WERI-Rb-1 (cell line): ENCODE measurements around the gene EHF.

Experiments used
- DNase-seq: peaks from one replicate; pipeline ENCODE4 v3.0.0-alpha.2; 2020
- H3K27ac ChIP-seq: fragments of 250-450 bp; sonication (Bioruptor Pico); 2 replicates; pipeline ENCODE4 v1.5.1; 2020; ENCODE audit warnings: mild to moderate bottlenecking, moderate library complexity
- H3K27me3 ChIP-seq: fragments of 250-450 bp; sonication (Bioruptor Pico); 2 replicates; pipeline ENCODE4 v1.5.1; 2021; ENCODE audit warnings: mild to moderate bottlenecking, low read depth, moderate library complexity; ENCODE audit not compliant: insufficient read depth, severe bottlenecking
- H3K36me3 ChIP-seq: fragments of 250-450 bp; sonication (Bioruptor Pico); 2 replicates; pipeline ENCODE4 v1.5.1; 2020; ENCODE audit warnings: mild to moderate bottlenecking, moderate library complexity
- H3K4me3 ChIP-seq: 2 replicates; pipeline ENCODE4 v1.5.1; 2011; ENCODE audit warnings: low read depth, mild to moderate bottlenecking, control low read depth, low read length
- H3K9me3 ChIP-seq: fragments of 250-450 bp; sonication (Bioruptor Pico); 2 replicates; pipeline ENCODE4 v1.5.1; 2021; ENCODE audit warnings: mild to moderate bottlenecking, moderate library complexity; ENCODE audit not compliant: severe bottlenecking
- CTCF ChIP-seq: IDR thresholded peaks from 2 replicates; pipeline ENCODE4 v1.5.1; 2011; ENCODE audit warnings: low read depth, mild to moderate bottlenecking, control low read depth, inconsistent platforms, low read length

Gene EHF

DNA sequence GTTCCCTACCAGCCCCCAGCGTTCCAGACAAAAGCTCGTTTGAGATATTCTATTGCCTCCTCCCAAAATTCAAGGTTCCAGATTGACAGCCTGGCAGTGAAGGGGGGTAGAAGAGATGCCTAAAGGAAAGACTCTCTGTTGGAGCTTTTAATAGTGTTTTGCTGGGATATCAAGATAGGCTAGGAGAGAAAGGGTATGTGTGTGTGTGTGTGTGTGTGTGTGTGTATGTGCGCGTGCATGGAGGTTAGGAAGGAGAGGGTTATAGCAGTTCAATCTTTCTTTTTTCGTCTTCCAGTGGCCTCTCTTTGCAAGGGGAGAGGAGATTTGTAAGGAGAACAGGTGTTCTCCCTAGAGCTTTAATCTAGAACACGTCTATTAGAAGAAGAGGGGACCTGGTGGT lies 22.0 kb downstream of the EHF start:
- H3K27ac ChIP-seq: no peak overlapping the region
- no peak for TF ChIP-seq CTCF
- no peaks in the 10 kb centered on the region for H3K27me3 ChIP-seq
- H3K36me3 ChIP-seq: no peaks in the 10 kb centered on the region
- H3K4me3 ChIP-seq: no peak overlapping the region
- no peak for DNase-seq
- H3K9me3 ChIP-seq: no peaks in the 10 kb centered on the region

- H3K4me3 ChIP-seq: no peak overlapping the region
- no peak for TF ChIP-seq CTCF
- no peaks in the 10 kb centered on the region for H3K9me3 ChIP-seq
- H3K27me3 ChIP-seq: no peaks in the 10 kb centered on the region
- DNase-seq: no peak
- no peak overlapping the region for H3K27ac ChIP-seq
- H3K36me3 ChIP-seq: no peaks in the 10 kb centered on the region
These were observed 22.4 kb downstream of the EHF start for GRCh38 chr11:34643311-34643710.

- no peaks in the 10 kb centered on the region for H3K36me3 ChIP-seq
- no peaks in the 10 kb centered on the region for H3K9me3 ChIP-seq
- H3K4me3 ChIP-seq: no peak overlapping the region
- no peak for TF ChIP-seq CTCF
- no peaks in the 10 kb centered on the region for H3K27me3 ChIP-seq
- DNase-seq: no peak
- no peak overlapping the region for H3K27ac ChIP-seq
These were observed 23.0 kb downstream of the EHF start for GRCh38 chr11:34643846-34644245.

- no peak for DNase-seq
- Histone ChIP-seq H3K27me3 (no peaks in the 10 kb centered on the region), H3K4me3 (no peak overlapping the region), H3K36me3 (no peaks in the 10 kb centered on the region), H3K9me3 (no peaks in the 10 kb centered on the region), H3K27ac (no peak overlapping the region)
- TF ChIP-seq CTCF: no peak
These were observed 23.9 kb downstream of the EHF start for GRCh38 chr11:34644669-34645406.

DNA sequence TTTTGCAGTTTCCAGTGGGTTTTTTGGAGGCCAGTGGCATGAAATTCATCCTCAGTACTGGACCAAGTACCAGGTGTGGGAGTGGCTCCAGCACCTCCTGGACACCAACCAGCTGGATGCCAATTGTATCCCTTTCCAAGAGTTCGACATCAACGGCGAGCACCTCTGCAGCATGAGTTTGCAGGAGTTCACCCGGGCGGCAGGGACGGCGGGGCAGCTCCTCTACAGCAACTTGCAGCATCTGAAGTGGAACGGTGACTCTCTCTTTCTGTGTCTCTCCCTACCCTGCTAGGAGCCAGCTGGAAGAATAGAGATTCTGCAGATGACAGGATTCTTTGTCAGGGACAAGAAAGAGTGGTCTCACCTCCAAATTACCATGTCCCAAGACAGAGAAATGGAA lies 25.5 kb downstream of the EHF start:
- Histone ChIP-seq H3K9me3 (no peaks in the 10 kb centered on the region), H3K27ac (no peak overlapping the region), H3K4me3 (no peak overlapping the region), H3K27me3 (no peaks in the 10 kb centered on the region), H3K36me3 (no peaks in the 10 kb centered on the region)
- no peak for TF ChIP-seq CTCF
- DNase-seq: no peak

DNA sequence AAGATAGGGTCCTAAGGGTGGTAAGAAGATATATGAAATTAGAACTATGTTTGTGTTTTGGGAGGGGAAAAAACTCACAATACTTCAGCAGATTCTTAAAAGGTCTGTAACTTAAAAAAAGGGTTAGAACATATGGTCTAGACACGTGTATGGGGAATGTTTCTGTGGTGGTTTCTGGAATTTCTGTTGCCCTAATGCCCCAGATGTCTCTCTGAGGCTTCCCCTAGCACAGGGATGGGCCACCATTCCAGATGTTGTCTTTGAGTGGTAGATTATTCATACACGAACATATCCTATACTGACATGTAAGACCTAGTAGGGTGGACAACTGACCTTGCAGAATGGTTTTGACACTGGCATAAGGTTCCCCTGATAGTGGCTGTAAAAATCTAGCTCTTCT lies 26.2 kb downstream of the EHF start:
- Histone ChIP-seq H3K9me3 (no peaks in the 10 kb centered on the region), H3K27me3 (no peaks in the 10 kb centered on the region), H3K4me3 (no peak overlapping the region), H3K27ac (no peak overlapping the region), H3K36me3 (no peaks in the 10 kb centered on the region)
- TF ChIP-seq CTCF: no peak
- no peak for DNase-seq
